ENCODE measurements around the gene FGD5. TPM values are rescaled to one million over a fixed set of nuclear protein-coding genes. Genes with fewer than 3 reads are reported as not detected.

FGD5 gene
- total and polyA plus RNA-seq, 2 donors (not counting 1 experiment from before 2014, with no cell fraction given) = 0.03 to 0.50 TPM

- Histone ChIP-seq H3K4me2 (ENCODE audit: extremely low read depth, insufficient read depth, low read length) (no peak overlapping the region), H4K20me1 (ENCODE audit: control insufficient read depth, extremely low read depth, insufficient read depth, low read length) (no peaks in the 10 kb centered on the region), H3K9me3 (ENCODE audit: control insufficient read depth, insufficient read depth, low read depth, low read length) (no peaks in the 10 kb centered on the region), H3K4me1 (ENCODE audit: control insufficient read depth, extremely low read depth, insufficient read depth, low read length) (no peaks in the 10 kb centered on the region), H2AFZ (ENCODE audit: low read length) (no peak overlapping the region), H3K79me2 (ENCODE audit: control insufficient read depth, insufficient read depth, low read length) (no peaks in the 10 kb centered on the region), H3K27ac (ENCODE audit: insufficient read depth, low read length) (no peak overlapping the region), H3K9ac (ENCODE audit: insufficient read depth, low read length) (no peak overlapping the region), H3K36me3 (ENCODE audit: control insufficient read depth, insufficient read depth, low read length) (no peaks in the 10 kb centered on the region), H3K27me3 (ENCODE audit: control insufficient read depth, insufficient read depth, low read length) (peaks cover 4% of the 10 kb centered on the region), H3K4me3 (replicated peaks in 1 of 4; ENCODE audit: control extremely low read depth in 1 of 4, insufficient read depth in 1 of 4, low read depth in 3 of 4, low read length in 4 of 4) (no peak overlapping the region)
- TF ChIP-seq EZH2 (IDR thresholded peaks at IDR 0.05; ENCODE audit: low read length, missing control alignments) (no peak), CTCF (conservative IDR thresholded peaks at IDR 0.05 in 1 of 2, IDR thresholded peaks at IDR 0.05 in 1 of 2; ENCODE audit: low read depth in 1 of 2, low read length in 2 of 2) (no peak)
- no peak for DNase-seq (ENCODE audit: low read depth in 2 of 2)
Observed at GRCh38 chr3:14797731-14798130, 21.0 kb upstream of the FGD5 start.

- Histone ChIP-seq H3K9ac (ENCODE audit: insufficient read depth, low read length) (no peak overlapping the region), H4K20me1 (ENCODE audit: control insufficient read depth, extremely low read depth, insufficient read depth, low read length) (no peaks in the 10 kb centered on the region), H3K4me3 (replicated peaks in 1 of 4; ENCODE audit: control extremely low read depth in 1 of 4, insufficient read depth in 1 of 4, low read depth in 3 of 4, low read length in 4 of 4) (no peak overlapping the region), H3K79me2 (ENCODE audit: control insufficient read depth, insufficient read depth, low read length) (no peaks in the 10 kb centered on the region), H3K4me1 (ENCODE audit: control insufficient read depth, extremely low read depth, insufficient read depth, low read length) (no peaks in the 10 kb centered on the region), H3K27ac (ENCODE audit: insufficient read depth, low read length) (no peak overlapping the region), H2AFZ (ENCODE audit: low read length) (no peak overlapping the region), H3K9me3 (ENCODE audit: control insufficient read depth, insufficient read depth, low read depth, low read length) (no peaks in the 10 kb centered on the region), H3K27me3 (ENCODE audit: control insufficient read depth, insufficient read depth, low read length) (peaks cover 4% of the 10 kb centered on the region), H3K36me3 (ENCODE audit: control insufficient read depth, insufficient read depth, low read length) (no peaks in the 10 kb centered on the region), H3K4me2 (ENCODE audit: extremely low read depth, insufficient read depth, low read length) (no peak overlapping the region)
- no peak for DNase-seq (ENCODE audit: low read depth in 2 of 2)
- TF ChIP-seq CTCF (conservative IDR thresholded peaks at IDR 0.05 in 1 of 2, IDR thresholded peaks at IDR 0.05 in 1 of 2; ENCODE audit: low read depth in 1 of 2, low read length in 2 of 2) (no peak), EZH2 (IDR thresholded peaks at IDR 0.05; ENCODE audit: low read length, missing control alignments) (no peak)
Observed at GRCh38 chr3:14798231-14798630, 20.5 kb upstream of the FGD5 start.

- Histone ChIP-seq H3K79me2 (ENCODE audit: control insufficient read depth, insufficient read depth, low read length) (no peaks in the 10 kb centered on the region), H3K27me3 (ENCODE audit: control insufficient read depth, insufficient read depth, low read length) (peaks cover 4% of the 10 kb centered on the region), H4K20me1 (ENCODE audit: control insufficient read depth, extremely low read depth, insufficient read depth, low read length) (no peaks in the 10 kb centered on the region), H2AFZ (ENCODE audit: low read length) (no peak overlapping the region), H3K4me1 (ENCODE audit: control insufficient read depth, extremely low read depth, insufficient read depth, low read length) (no peaks in the 10 kb centered on the region), H3K36me3 (ENCODE audit: control insufficient read depth, insufficient read depth, low read length) (no peaks in the 10 kb centered on the region), H3K4me3 (replicated peaks in 1 of 4; ENCODE audit: control extremely low read depth in 1 of 4, insufficient read depth in 1 of 4, low read depth in 3 of 4, low read length in 4 of 4) (no peak overlapping the region), H3K27ac (ENCODE audit: insufficient read depth, low read length) (no peak overlapping the region), H3K9me3 (ENCODE audit: control insufficient read depth, insufficient read depth, low read depth, low read length) (no peaks in the 10 kb centered on the region), H3K4me2 (ENCODE audit: extremely low read depth, insufficient read depth, low read length) (no peak overlapping the region), H3K9ac (ENCODE audit: insufficient read depth, low read length) (no peak overlapping the region)
- no peak for TF ChIP-seq EZH2 (IDR thresholded peaks at IDR 0.05; ENCODE audit: low read length, missing control alignments)
- no peak for TF ChIP-seq CTCF (conservative IDR thresholded peaks at IDR 0.05 in 1 of 2, IDR thresholded peaks at IDR 0.05 in 1 of 2; ENCODE audit: low read depth in 1 of 2, low read length in 2 of 2)
- no peak for DNase-seq (ENCODE audit: low read depth in 2 of 2)
Observed at GRCh38 chr3:14799146-14799545, 19.6 kb upstream of the FGD5 start.
